OCI-LY3 (cell line): Measurements from ENCODE around the gene ITPR3.

ENCODE experiments used
- EZH2phosphoT487 ChIP-seq: fragments of 200-600 bp; shearing (Covaris generic); IDR thresholded peaks from 2 replicates; pipeline ENCODE4 v1.6.1; 2018; ENCODE audit warnings: antibody characterized with exemption, mixed run types, low read depth
- TF ChIP-seq, protein P1 (sequence below): fragments of 200-600, 300-600 bp; sonication (generic); IDR thresholded peaks from 2 replicates; pipeline ENCODE4 v1.5.1; 2014; ENCODE audit warnings: antibody characterized with exemption, low read length, low read depth

DNA sequence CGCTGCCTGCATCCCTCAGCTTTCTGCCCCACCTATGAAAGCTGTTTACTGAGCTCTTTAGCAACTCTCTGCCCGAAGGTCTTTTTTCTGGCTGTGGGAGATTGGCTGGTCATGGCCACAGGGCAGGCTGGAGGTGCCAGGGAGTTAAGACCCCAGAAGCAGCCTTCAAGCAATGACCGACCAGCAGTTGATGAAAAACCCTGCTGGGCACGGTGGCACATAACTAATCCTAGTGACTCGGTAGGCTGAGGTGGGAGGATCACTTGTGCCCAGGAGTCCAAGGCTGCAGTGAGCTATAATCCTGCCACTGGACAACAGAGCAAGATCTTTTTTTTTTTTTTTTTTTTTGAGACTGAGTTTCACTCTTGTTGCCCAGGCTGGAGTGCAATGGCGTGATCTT is 20.4 kb upstream of the ITPR3 start:
- TF ChIP-seq, protein P1, sequence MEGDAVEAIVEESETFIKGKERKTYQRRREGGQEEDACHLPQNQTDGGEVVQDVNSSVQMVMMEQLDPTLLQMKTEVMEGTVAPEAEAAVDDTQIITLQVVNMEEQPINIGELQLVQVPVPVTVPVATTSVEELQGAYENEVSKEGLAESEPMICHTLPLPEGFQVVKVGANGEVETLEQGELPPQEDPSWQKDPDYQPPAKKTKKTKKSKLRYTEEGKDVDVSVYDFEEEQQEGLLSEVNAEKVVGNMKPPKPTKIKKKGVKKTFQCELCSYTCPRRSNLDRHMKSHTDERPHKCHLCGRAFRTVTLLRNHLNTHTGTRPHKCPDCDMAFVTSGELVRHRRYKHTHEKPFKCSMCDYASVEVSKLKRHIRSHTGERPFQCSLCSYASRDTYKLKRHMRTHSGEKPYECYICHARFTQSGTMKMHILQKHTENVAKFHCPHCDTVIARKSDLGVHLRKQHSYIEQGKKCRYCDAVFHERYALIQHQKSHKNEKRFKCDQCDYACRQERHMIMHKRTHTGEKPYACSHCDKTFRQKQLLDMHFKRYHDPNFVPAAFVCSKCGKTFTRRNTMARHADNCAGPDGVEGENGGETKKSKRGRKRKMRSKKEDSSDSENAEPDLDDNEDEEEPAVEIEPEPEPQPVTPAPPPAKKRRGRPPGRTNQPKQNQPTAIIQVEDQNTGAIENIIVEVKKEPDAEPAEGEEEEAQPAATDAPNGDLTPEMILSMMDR = no peak
- no peak for TF ChIP-seq EZH2phosphoT487
